Mesothelial cell of epicardium (in vitro differentiated cells): ENCODE measurements around the gene CLIC6. TPM values are rescaled to one million over a fixed set of nuclear protein-coding genes. Genes with fewer than 3 reads are reported as not detected.

Source experiments
- DNase-seq, 2 experiments: peaks; one replicate each; pipeline ENCODE4 v3.0.0; 2021; ENCODE audit warnings: low spot score in 2 of 2; ENCODE audit not compliant: unreplicated experiment in 2 of 2
- H3K27ac Mint-ChIP-seq: 2 replicates; pipeline ENCODE4 v1.8.0; 2021; ENCODE audit warnings: mixed read lengths
- H3K27me3 Mint-ChIP-seq: 2 replicates; pipeline ENCODE4 v1.8.0; 2021; ENCODE audit warnings: low read depth, mixed read lengths
- H3K36me3 Mint-ChIP-seq: 2 replicates; pipeline ENCODE4 v1.8.0; 2021; ENCODE audit warnings: mixed read lengths
- H3K4me1 Mint-ChIP-seq: 2 replicates; pipeline ENCODE4 v1.8.0; 2021; ENCODE audit warnings: mixed read lengths
- H3K4me3 Mint-ChIP-seq: 2 replicates; pipeline ENCODE4 v1.8.0; 2021; ENCODE audit warnings: mild to moderate bottlenecking, moderate library complexity, mixed read lengths
- H3K9me3 Mint-ChIP-seq: 2 replicates; pipeline ENCODE4 v1.8.0; 2021; ENCODE audit warnings: mixed read lengths
- CTCF ChIP-seq: fragments of 200-600 bp; sonication (generic); IDR thresholded peaks from one replicate; pipeline ENCODE4 v1.5.0; 2021; ENCODE audit warnings: antibody characterized with exemption; ENCODE audit not compliant: unreplicated experiment
- total RNA-seq: library from RNA; stranded (reverse); gene quantifications from 3 replicates; pipeline ENCODE4 v1.2.1, GENCODE V29; 2021

CLIC6 gene
- total RNA-seq, 1 donor from 2014 or later: 1.4 TPM

- Mint-ChIP-seq H3K27me3 (peaks cover 45% of the 10 kb centered on the region), H3K27ac (no peak overlapping the region), H3K4me3 (no peak overlapping the region), H3K9me3 (no peaks in the 10 kb centered on the region), H3K36me3 (no peaks in the 10 kb centered on the region), H3K4me1 (no peaks in the 10 kb centered on the region)
- no peak for DNase-seq
- TF ChIP-seq CTCF: no peak
Measured at GRCh38 chr21:34626131-34626530, 42.7 kb upstream of the CLIC6 start.

GRCh38 chr21:34630536-34631143 is 38.2 kb upstream of the CLIC6 start:
- Mint-ChIP-seq H3K27ac (no peak overlapping the region), H3K9me3 (no peaks in the 10 kb centered on the region), H3K36me3 (no peaks in the 10 kb centered on the region), H3K27me3 (peaks cover 49% of the 10 kb centered on the region), H3K4me1 (no peaks in the 10 kb centered on the region), H3K4me3 (no peak overlapping the region)
- DNase-seq: no peak
- TF ChIP-seq CTCF: peak; percentile 76

- H3K4me1 Mint-ChIP-seq: no peaks in the 10 kb centered on the region
- no peak for TF ChIP-seq CTCF
- no peak overlapping the region for H3K27ac Mint-ChIP-seq
- no peak for DNase-seq
- peaks cover 44% of the 10 kb centered on the region for H3K27me3 Mint-ChIP-seq
- no peak overlapping the region for H3K4me3 Mint-ChIP-seq
- no peaks in the 10 kb centered on the region for H3K36me3 Mint-ChIP-seq
- H3K9me3 Mint-ChIP-seq: no peaks in the 10 kb centered on the region
Measured at GRCh38 chr21:34632498-34632897, 36.3 kb upstream of the CLIC6 start.

- no peak for DNase-seq
- H3K36me3 Mint-ChIP-seq: no peaks in the 10 kb centered on the region
- no peak for TF ChIP-seq CTCF
- H3K4me3 Mint-ChIP-seq: no peak overlapping the region
- H3K4me1 Mint-ChIP-seq: no peaks in the 10 kb centered on the region
- H3K27ac Mint-ChIP-seq: no peak overlapping the region
- H3K9me3 Mint-ChIP-seq: peaks cover 4% of the 10 kb centered on the region
- peaks cover 45% of the 10 kb centered on the region for H3K27me3 Mint-ChIP-seq
Measured at GRCh38 chr21:34635307-34635706, 33.5 kb upstream of the CLIC6 start.

GRCh38 chr21:34636961-34637360 is 31.8 kb upstream of the CLIC6 start:
- DNase-seq: no peak
- H3K9me3 Mint-ChIP-seq: peaks cover 4% of the 10 kb centered on the region
- H3K27me3 Mint-ChIP-seq: peaks cover 38% of the 10 kb centered on the region
- no peak overlapping the region for H3K4me3 Mint-ChIP-seq
- no peak for TF ChIP-seq CTCF
- no peaks in the 10 kb centered on the region for H3K36me3 Mint-ChIP-seq
- no peak overlapping the region for H3K27ac Mint-ChIP-seq
- H3K4me1 Mint-ChIP-seq: no peaks in the 10 kb centered on the region

- TF ChIP-seq CTCF: no peak
- Mint-ChIP-seq H3K4me3 (no peak overlapping the region), H3K27ac (no peak overlapping the region), H3K36me3 (no peaks in the 10 kb centered on the region), H3K9me3 (peaks cover 4% of the 10 kb centered on the region), H3K27me3 (peaks cover 20% of the 10 kb centered on the region), H3K4me1 (no peaks in the 10 kb centered on the region)
- DNase-seq: no peak
Measured at GRCh38 chr21:34639250-34639649, 29.5 kb upstream of the CLIC6 start.
